Epithelial cell of umbilical artery (primary cell): ENCODE data around the gene TULP1. TPM values are rescaled to one million over a fixed set of nuclear protein-coding genes. Genes with fewer than 3 reads are reported as not detected.

Experiments used
- total RNA-seq: library from RNA; depleted of rRNA; stranded (reverse); fragments of >200 nt; gene quantifications from 2 replicates; pipeline ENCODE4 v1.2.3, GENCODE V29; 2014

Gene TULP1
- total RNA-seq: not detected in 2 replicates

GRCh38 chr6:35512740-35513139, at the start of gene TULP1:
TSS of gene TULP1 (minus strand) at chr6:35512896. CDS start at chr6:35512858, 38 bp downstream.

GRCh38 chr6:35496841-35497570, 15.7 kb downstream of the TULP1 start, which contains the start of gene TEAD3:
TSS of gene TEAD3 (minus strand) at chr6:35497079.

GRCh38 chr6:35468181-35468979, 44.3 kb downstream of the TULP1 start, which contains the start of gene RPL10A:
TSS of gene RPL10A (plus strand) at chr6:35468401. CDS start at chr6:35468435, 34 bp downstream.

GRCh38 chr6:35452183-35453090, 60.3 kb downstream of the TULP1 start, which contains the start of gene FANCE:
TSS of gene FANCE (plus strand) at chr6:35452338. CDS start at chr6:35452546, 208 bp downstream.

Other genes with a start within 250 kb of the TULP1 start
- under 0.01 and 0.46 TPM in 2 replicates for gene DEF6, start 215.1 kb downstream of the TULP1 start, total RNA-seq
- gene PPARD, start 170.3 kb downstream of the TULP1 start, total RNA-seq: 3.3 and 4.9 TPM in 2 replicates
- 7.0 and 9.1 TPM in 2 replicates for gene FANCE, start 60.6 kb downstream of the TULP1 start, total RNA-seq
- 1,588 and 2,417 TPM in 2 replicates for gene RPL10A, start 44.5 kb downstream of the TULP1 start, total RNA-seq
- 0.32 and 0.61 TPM in 2 replicates for gene TEAD3, start 15.8 kb downstream of the TULP1 start, total RNA-seq
- gene FKBP5, start 176.0 kb upstream of the TULP1 start, total RNA-seq: 23.1 and 36.5 TPM in 2 replicates
- gene ARMC12, start 224.1 kb upstream of the TULP1 start, total RNA-seq: 0.30 TPM in 1 of 2 replicates, not detected in the other